ENCODE results near the gene KIF11.
A peak's percentile ranks its signal among the peaks of the same experiment; 100 is the strongest.

The KIF11 gene

DNA sequence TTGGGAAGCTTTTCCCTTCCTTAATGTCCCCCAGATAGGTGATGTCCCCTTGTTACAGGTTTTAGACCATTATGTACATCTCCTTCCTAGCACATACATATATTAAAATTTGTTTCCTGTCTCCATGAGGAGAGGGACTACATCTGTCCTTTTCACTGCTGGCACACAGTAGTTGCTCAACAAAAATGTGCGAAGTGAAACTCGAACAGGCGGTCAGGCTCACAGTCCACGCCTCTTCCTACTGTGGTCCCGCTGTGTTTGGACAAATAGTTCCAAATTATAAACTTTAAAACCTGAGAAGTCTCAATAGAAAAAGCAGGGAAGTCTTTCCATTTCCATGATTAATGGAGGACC, 95.6 kb downstream of the KIF11 start:
- DNase-seq = no peak

DNA sequence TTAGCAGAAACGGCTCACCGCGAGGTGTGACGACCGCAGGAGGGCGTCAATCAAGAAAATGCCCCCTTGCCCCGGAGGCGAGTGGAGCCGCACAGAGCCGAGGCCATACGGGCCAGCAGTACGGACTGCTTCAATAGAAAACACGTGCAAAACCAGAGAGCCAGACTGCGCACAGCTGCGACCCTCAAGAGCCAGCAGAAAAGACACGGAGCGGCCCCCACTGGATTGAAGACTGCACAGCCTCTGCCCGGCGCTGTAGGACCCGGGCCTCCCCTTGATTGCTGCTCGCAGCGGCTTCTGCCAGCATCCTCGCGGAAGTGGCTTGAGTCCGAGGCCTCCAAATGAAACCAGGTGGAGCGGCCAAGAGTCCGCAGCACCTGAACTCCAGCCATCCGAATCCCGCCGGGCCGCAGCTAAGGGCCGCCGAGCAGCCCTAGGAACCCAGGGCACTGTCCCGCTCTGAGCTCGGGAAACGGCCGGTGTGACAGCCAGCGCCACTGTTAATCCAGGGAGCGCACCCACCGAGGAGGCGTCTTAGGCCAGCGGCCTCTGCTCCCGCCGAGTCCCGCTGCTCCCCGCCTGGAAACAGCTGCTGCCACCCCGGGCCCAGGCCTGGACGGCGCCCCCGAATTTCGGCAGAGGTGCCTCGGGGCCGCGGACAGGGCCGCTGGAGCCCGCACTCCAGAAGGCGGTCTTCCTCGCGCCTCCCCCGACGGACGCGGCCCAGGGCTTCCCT, 96.2 kb downstream of the KIF11 start:
- no peak for DNase-seq

DNA sequence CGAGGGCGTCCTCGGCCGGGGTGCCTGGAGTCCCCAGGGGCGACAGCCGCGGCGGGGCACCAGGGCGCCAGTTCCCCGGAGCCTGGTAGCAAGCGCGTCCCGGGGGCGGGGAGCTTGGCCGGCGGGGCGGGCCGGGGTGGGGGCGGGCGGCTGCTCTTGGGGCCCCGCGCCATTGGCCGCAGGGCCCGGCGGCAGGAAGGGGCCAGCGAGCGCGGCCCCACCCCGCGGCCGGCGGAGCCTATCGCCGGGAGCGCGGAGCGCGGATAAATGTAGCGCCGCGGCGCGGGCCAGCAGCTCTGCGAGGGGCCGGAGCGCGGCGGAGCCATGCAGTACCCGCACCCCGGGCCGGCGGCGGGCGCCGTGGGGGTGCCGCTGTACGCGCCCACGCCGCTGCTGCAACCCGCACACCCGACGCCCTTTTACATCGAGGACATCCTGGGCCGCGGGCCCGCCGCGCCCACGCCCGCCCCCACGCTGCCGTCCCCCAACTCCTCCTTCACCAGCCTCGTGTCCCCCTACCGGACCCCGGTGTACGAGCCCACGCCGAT, 96.8 kb downstream of the KIF11 start, which contains the start of gene HHEX:
TSS of gene HHEX (plus strand) at position 293 of the 548 bp plus-strand sequence. CDS start at position 325, 32 bp downstream.
- peak; percentile 30 for DNase-seq

DNA sequence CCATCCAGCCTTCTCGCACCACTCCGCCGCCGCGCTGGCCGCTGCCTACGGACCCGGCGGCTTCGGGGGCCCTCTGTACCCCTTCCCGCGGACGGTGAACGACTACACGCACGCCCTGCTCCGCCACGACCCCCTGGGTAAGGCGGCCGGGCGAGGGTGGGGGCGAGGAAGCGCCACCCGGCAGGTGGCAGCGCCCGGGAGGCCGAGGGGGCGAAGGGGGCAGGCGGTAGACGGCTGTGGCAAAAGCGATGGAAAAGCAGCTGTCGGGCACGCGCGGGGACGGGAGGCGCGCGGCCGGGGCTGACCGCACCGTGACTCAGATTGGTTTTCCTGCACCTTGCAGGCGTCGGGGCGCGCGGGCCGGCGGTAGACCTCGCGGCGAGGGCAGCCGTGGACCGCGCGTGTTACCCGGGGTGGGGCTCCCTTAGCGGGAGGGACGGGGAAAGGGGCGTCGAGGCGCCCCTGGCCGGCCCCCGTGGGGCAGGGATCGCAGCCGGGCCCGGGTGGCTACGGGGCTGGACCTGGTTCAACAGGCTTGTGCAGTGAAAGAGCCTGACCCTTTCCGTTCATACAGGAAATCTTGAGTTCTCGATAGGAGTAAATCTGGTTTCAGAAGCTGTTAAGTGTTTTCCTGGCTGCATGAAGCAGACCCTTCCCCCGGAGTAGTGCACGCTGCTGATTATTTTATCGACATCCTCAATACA, 97.4 kb downstream of the KIF11 start:
- no peak for DNase-seq

DNA sequence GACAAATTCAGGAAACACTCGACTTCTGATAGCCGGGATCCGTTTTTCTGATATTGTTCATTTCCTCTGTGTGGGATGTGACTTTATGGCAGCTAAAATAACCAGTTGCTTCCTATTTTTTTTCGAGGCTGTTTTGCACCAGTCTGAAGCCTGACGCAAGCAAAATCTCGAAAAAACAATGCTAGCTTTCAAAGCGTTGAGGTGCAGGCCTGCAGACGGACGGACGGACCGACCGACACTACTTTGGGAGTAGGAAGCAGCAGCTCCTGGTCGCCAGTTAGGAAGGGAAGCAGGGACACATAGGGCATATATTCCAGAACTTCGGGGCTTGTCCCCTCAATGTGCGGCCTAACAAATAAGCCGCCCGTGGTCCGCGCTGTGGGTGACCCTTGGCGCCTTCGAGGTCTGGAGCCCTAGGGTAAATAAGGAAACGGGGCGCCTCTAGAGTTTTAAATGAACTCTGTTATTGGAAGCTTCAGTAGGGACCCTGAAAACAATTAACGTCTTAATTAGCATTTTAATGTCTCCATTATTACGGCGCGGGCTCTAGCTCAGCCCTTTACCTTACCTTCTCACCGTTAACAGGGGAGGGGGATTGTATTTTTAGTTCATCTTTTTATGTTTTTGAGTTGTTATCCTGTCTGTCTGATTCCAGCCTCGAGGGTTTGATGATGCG, 98.1 kb downstream of the KIF11 start:
- DNase-seq = no peak

DNA sequence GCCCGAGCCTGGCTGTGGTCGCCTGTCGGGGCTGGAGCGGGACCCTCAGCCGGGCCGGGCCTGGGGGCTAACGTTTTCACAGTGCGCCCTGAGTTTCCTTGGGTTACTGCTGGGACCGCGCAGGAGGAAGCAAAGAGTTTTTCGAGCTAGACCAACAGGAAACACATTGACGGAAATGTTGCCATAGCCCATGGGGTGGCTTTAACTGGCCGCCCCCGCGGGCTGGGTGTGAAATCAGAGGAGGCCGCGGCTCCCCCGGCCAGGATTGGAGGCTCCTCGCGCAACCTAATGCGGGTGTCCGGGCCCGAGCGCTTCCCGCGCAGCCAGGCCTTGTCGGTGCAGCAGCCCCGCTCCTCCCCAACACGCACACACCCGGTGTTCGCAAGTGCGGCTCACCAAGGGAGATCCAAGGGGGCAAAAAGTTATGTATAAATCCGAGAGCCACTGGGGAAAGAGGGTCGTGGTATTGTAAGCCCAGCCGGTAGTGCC, 98.7 kb downstream of the KIF11 start:
- DNase-seq = no peak

DNA sequence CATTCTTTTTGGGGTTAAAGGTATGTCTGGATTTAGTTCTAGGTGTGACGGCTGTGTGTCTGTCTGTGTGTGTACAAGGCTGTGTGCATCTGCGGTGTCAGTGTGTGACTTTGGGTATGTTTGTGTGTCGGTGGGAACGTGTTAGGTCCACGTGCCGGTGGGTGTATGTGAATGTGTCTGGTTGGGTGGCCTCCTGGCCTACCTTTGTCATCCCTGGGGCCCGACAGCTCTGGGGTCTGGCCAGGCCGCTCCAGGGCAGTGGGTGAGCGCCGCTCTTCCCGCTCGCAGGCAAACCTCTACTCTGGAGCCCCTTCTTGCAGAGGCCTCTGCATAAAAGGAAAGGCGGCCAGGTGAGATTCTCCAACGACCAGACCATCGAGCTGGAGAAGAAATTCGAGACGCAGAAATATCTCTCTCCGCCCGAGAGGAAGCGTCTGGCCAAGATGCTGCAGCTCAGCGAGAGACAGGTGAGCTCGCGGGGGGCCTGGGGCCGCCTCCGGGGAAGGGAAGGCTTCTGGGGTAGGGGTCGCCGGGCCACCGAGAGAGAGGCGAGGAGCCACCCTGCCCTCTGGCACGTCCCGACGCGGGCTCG, 99.2 kb downstream of the KIF11 start:
- no peak for DNase-seq

DNA sequence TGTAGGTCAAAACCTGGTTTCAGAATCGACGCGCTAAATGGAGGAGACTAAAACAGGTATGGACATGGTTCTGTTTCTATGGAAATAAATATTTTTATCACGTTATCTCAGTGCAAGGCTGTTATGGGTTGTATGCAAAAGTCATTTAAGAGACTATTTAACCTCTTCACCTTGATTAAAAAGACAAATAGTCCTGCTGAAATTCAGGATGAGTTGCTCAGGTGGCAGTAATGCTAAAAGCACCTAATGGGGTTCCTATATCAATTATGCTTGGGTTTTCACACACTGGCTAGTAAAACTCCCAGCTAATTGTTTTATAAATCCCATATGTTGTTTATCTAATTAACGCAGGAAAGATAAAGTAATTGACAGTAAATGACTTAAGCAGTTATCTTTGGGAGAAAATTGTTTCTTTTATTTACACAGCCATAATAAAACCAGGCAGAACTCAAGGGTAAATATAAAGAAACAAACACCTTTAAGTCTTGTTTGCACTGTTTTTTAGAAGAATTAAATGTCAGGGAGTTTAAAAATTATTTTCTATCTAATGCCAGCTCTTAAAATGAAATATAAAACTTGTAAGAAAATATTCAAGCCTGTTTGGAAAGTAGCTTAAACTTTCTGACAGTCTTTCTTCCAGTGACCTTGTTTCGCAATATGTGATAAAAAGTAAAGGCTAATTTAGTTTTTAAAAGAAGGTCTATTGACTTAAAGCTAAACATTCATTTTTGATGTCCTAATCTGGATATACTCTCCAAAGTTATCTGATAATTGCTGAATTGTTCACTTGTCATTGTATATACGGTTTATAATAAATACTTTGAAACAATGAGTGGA, 100.0 kb downstream of the KIF11 start:
- no peak for DNase-seq

DNA sequence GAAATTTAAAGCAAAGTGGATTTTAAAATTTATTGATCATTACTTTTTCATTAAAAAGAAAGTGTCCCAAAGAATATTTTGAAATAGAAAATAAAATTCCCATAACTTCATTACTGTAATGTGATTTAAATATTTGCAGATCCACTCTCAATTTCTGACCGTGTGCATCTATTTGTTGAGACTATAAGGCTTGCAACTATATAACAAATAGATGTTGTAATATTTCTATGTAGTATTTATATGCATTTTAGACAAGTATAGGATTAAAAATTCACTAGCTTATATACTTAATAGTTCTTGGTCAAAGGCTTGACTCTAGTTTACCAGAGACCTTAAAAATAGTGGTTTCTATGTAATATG, 100.6 kb downstream of the KIF11 start:
- no peak for DNase-seq

DNA sequence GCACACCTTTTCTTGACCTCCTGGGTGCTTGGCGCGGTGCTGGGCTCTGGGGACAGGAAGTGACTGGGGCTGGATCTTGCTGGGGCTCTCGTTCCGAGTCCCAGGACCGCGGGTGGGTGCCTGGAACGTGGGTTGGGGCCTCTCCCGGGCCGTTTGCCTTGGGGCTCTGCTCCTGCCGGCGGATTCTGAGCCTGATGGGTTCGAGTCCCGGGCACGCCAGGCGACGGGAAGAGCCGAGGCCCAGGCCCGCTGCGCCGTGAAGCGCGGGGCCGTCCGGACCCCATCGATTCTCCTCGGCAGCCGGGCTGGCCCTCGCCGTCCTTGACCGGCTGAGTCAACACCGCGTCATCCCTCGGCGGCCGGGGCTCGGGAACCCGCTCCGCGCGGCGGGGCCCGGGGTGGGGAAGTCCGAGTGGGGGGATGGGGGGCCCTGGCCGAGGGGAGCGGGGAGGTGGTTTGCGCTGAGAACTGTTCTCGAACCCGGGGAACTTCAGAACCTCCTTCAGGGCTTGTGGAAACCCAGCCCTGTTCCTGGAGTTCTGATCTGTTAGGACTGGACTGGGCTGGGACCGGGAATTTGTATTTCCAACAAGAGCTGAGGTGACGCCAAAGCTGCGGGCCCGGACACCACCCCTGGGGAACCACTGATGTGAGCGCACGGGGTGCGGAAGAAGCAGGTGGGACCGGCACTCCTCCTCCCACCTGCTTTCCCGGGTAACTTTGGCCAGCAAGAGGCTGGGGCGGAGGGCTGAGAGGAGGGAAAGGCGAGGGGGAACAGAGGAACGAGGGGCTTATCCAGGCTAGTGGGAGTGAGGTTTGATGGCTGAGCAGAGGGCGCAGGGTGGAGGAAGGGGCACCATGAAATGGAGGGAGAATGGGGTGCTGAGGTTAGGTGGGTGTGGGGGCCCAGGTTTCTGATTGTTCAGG, 103.0 kb downstream of the KIF11 start:
- no peak for DNase-seq

DNA sequence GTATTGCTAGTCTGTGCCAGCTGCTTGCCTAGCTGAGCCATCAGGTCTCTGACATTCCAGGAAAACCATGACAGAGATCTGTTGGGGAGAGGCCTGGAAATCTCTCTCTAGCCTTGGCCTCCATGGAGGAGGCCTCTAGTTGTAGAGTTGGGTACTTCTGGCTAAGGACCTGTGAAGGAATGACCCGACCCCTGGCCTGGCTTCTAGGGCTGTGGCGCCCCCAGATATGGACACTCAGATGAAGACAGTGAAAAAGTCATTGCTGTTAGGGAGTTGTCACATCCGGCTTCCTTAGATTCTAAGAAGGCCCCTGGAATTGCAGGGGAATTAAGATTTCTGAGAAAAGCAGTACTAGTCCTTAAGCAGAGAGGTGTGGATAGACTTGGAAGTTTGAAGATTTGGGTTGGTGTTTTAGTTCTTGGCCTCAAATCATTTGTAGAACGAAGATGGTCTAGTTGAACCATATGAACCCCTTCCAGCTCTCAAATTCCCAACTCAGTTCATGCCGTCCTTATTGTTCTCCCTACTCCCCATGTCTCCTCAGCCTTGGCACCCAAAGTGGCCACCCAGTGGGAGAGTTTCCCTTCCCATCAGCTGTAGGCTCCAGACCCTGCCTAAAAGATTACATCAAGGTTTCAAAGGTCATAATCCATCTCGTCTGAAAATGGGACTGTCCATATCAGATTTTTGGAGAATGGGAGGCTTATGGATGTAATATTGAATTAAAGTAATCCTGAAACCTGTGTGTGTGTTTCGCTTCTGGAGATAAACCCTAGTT, 103.9 kb downstream of the KIF11 start:
- DNase-seq = no peak

DNA sequence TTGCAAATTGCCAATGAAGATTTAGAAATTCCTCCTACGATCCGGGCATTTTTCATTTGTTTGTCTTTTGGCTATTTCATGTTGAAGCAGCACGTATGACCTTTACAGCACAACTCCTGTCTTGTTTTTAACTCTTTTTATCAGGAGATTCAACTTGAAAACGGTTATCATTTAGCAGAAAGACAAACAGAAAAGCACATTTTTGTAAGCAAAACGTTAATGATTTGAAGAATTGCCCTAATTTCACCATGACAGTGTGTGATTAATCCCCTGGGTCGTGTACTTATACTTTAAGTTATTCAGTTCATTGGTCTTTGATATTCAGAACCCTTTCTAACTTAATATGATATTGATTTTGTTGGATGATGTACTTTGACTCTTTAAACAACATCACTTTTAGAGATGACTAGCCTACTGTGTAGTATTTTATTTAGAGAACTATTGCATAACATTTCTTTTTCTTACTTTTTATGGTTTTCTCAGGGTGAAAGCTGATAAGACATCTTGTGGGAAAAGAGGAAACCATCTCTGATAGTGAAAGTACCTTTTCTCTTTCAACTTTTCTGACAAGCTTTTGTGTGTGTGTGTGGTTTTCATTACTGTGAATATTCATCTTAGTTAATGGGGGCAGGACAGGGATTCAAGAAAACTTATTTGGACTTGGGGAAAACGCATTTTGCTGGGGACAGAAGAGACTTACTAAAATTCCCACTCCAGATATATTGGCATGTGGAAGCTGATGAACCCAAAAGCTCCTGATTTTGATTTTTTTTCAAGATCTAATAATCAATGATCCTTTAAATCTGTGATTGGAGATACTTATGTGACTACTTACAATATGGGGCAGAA, 105.0 kb downstream of the KIF11 start:
- no peak for DNase-seq

DNA sequence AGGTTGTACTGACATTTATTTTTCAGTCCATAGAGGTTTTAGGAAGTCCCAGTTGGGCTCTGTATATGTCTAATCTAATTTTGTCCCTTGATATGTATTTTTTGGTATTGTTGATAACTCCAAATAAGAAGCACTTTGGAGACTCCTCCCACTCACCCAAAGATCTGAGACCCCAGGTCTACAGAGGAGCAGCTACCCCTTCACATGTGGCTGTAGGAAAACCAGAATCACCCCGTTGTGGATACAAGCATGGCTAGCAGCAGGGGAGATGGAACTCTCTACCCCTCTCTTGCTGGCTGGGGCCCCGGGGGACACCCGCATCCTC, 106.2 kb downstream of the KIF11 start:
- DNase-seq = no peak

DNA sequence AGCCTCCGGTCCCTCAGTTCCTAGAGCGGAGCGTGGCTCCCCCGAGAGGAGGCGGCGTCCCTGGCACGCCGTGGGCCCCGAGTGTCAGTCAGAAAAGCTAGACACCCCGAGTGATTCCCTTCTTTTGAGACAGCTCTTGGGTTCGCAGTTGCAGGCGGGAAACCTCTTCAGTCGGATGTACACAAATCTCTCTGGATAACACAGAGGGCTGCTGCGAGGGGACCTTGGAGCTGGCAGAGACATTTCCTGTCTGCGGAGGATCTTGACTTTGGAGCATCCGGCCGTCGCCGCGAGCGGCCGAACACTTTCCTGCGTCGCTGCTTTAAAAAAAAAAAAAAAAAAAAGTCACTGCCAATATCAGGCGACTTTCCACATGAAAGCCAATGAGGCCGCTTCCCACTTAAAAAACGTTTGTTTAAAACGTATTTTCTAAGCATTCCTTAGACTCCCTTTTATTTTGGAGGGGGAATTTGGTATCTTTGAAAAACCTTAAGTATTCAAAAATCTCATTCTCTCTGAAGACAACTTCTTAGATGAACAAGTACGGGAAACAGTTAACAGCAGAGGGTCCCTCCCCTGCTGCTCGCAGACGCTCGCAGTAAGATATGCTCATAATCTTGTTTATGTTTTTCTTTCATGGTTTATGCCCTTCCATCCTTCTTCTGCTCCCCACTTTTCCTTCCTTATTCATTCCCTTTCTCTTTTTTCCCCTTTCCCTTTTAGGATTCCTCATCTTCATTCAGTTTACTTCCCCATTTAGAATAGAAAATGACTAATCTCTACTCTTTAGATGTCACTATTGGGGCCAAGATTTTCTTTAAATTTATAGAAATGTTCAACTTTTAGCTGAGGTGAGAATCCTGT, 106.8 kb downstream of the KIF11 start:
- no peak for DNase-seq

DNA sequence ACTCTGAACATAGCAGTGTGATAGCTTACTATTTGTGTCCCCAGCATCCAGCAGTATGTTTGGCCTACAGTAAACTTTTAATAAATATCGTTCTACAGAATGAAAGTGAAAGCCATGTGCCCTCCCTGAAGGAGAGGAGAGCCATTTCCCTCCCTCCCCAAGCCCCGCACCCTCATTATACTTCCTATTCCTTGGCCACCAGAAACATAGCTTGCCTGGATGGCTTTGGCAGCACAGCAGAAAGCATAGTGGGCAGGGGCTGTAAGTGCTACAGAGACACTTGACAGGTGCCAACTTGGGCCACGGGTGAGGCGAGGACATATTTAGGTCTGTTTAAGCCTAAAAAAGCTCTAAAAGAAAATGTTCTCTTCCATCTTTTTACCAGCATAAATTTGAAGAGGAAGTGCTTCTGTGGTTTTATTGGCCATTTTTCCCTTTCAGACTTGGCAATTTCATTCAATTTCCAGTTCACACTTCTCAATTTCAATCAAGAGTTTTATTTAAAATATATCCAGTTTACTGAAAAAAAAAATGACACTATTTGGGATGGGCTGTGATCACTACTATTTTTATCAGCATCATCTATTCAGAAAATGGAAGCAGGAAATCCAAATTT, 109.5 kb downstream of the KIF11 start:
- DNase-seq = no peak

All from NCI-H1436 (cell line).